NCI-H2107 treated with DMSO at 0.1 percent for 48 hours (cell line): ENCODE data around the gene SRGAP1.
"Not testable (repeated sequence)": the region's sequence is repeated elsewhere in the genome, so short reads cannot be mapped to it uniquely, and the experiment has no call there.

Experiments
- DNase-seq: peaks from one replicate; lab custom pipeline; 2025; ENCODE audit not compliant: unreplicated experiment; lab: John Stamatoyannopoulos, UW

Gene SRGAP1

GRCh38 chr12:63999853-64000252, 155.4 kb downstream of the SRGAP1 start:
- DNase-seq, result no peak

GRCh38 chr12:64001439-64001838, 156.9 kb downstream of the SRGAP1 start:
- no peak for DNase-seq

GRCh38 chr12:64004641-64005040, 160.1 kb downstream of the SRGAP1 start:
- no peak for DNase-seq

DNA sequence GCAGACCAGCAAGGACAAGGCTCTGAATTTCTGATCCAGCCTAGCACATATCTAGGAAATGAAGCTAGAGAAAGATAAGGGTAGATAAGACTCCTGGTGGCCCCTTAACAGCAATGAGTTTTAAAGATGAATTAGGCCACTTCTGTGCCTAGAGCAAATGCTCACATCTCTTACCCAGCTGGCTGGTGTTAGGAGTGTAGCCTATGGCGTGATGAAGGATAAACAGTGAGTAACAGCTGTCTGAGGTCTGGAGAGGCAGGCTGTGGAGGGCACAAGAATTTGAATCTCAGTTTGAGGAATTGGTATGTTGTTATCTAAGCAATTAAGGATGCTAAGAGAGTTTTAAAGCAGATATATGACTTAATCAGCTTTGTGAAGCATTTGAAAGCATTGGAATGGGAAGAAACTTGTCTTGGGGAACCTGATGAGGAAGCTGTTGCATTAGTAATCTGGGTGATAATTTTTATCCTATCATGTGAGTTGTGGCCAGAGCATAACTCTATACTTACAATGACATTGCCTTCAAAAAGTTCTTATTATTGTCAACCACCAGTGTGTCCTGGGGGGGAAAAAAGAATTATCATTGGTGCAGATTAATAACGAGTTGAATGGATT, 161.8 kb downstream of the SRGAP1 start:
- DNase-seq, result no peak

- DNase-seq, result no peak
Observed at GRCh38 chr12:64007853-64008252, 163.4 kb downstream of the SRGAP1 start.

- DNase-seq, result no peak
Observed at GRCh38 chr12:64008596-64008995, 164.1 kb downstream of the SRGAP1 start.

DNA sequence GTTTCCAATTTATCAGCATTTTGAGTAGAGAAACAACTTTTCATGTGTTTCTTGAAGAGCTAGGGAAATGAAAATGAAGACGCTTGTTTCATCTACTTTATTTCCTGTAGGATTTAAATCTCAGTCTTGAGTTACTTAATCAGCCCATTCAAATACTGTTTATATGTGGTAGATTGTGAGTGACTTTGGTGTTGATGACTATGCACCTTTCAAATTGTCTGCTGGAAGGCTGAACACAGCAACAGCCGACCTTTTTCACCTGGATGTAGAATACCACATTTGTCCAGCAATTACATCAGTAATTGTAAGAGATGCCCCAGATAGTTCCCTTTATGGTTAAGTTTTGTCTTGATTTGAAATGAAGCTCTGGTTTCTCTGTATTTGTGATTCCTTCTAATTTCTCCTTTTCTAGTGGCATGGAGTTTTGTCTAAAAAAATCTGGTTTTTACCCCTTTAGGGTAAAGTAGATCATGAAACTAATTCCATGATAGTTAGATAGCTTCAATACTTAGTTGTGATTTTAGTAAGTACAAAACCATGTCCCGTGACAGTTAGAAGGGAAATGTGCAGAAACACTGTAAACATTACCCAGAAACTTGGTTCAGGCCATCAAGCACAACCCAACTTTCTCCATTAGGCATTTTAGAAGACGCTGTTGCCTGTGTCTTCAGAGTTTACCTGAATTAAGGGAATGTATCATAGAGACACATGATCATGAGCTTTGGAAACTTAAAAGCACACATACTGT, 165.0 kb downstream of the SRGAP1 start:
- no peak for DNase-seq

DNA sequence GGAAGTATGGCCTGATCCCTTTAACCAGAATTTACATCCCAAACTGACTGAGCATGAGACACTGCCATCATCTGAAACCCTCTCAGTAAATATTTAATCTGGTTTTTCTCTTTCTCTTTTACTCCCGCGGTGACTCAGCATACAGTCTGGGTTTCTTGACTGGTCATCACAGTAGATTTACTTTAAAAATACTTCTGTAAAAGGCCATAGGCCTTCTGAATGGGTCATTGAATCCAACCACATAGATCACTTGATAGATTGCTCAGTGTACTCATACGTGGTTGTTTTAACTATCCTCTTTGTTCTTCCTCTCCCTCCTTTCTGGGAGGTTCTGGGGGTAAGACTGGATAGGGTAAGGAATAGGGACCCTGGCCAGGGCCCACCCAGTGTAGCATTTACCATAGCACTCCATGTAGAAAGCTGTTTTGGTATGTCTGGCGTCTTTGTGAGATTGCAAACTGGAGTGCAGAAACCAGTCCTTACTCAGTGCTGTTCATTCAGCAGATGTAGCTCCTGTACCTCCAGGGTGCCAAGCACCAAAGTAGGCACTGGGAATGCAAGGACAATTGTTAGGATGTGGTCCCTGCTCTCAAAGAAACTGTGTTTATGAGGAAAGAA, 165.7 kb downstream of the SRGAP1 start:
- no peak for DNase-seq

- no peak for DNase-seq
Observed at GRCh38 chr12:64016521-64016920, 172.0 kb downstream of the SRGAP1 start.

- DNase-seq, result not testable (repeated sequence)
Observed at GRCh38 chr12:64018116-64018515, 173.6 kb downstream of the SRGAP1 start.

DNA sequence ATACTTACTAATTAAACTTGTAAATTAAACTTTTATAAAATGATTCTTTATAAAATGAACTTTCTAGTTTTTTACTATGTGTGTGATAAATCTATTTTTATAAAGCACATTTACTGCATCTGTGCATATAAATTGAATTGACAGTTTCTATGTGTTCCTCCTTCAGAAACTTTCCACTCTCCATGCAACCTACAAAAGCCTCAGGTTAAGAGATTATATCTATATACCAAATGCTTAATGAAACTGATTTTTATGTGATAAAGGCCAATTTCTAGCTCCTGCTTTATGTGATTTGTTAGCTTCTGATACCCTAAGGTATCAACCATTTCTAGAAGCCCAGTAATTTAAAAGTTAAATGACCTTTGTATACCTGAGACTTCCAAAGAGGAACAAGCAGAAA, 174.0 kb downstream of the SRGAP1 start:
- no peak for DNase-seq

- no peak for DNase-seq
Observed at GRCh38 chr12:64019101-64019500, 174.6 kb downstream of the SRGAP1 start.

- no peak for DNase-seq
Observed at GRCh38 chr12:64019654-64020053, 175.2 kb downstream of the SRGAP1 start.

- DNase-seq, result no peak
Observed at GRCh38 chr12:64025174-64025958, 180.9 kb downstream of the SRGAP1 start.

- DNase-seq, result no peak
Observed at GRCh38 chr12:64027311-64027710, 182.8 kb downstream of the SRGAP1 start.

GRCh38 chr12:64028541-64028940, 184.0 kb downstream of the SRGAP1 start:
- DNase-seq, result no peak

DNA sequence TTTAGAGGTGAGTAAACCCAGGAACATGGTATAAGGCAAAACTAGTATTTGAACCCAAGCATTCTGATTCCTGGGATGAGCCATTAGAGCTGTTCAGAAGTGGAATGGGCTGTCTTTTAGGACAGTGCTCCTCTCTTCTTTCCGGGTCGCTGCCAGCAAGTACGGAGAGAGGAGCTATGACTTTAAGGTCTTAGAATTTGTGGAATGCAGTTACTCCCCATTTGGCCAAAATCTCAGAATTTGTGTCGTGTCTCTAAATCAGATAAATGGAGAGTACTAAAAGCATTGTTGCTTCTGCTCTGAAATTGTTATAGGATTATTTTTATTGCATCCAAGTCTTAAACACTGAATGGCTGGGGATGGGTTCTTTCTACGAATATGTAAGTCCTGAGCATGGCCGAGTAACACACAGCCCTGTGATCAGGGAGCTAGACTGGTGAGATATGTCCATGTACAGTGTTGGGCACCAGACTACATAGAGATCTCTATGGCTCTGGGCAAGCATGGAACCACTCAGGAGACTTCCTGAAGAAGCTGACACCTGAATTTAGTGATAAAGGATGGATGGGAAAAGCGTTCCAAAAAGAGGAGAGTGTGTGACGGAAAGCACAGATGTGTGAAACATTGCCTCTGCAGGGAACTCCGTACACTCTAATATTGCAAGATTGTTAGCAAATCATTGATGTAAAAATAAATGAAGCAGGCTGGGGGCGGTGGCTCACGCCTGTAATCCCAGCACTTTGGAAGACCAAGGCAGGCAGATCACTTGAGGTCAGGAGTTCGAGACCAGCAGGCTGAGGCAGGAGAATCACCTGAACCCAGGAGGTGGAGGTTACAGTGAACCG, 184.7 kb downstream of the SRGAP1 start:
- no peak for DNase-seq

DNA sequence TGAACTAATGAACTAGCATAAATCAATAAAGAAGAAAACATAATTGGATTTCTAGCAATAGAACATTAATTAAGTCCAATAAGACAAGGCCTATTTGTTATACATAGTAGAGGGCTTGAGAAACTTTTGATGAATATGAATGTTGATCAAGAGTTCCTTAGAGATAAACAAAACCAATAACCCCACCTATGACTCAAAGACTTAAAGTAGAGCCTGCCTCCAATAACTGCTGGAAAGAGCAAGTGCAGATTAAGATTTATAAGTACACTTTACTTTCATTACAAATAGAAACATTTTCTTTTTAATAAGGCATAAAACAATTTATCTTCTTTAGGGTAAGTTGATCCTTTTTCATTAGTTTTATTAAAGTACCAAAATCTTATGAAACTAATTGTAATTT, 185.7 kb downstream of the SRGAP1 start:
- no peak for DNase-seq

GRCh38 chr12:64034056-64034455, 189.6 kb downstream of the SRGAP1 start:
- DNase-seq, result not testable (repeated sequence)

DNA sequence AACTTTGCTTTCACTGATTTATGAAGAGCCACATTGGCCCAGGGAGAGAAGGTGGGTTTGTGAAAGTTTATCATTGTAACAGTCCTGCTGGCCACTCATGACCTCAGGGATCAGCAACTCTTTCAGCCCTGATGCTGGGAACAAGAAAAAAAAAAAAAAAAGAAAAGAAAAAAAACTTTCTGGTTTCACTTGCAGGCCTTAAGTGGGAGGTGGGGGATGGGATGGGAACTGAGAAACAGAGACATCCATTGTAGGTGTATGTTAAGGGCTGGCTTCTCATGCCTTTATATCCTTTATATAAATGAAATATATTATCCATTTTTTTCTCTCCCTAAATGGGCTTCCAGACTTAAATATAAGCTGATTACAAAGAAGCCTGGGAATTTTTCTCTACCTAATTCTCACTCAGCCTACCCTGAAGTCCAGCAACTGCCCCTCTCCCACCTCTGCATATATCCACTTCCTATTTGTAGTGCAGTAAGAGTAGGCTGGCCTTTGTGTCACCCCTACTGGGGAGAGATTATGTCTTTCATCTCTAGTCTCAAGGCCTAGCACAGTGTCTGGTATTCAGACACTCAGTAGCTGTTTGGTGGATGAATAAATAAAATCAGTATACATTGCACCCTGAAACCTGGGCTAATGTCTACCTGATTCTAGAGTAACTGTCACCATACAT, 190.5 kb downstream of the SRGAP1 start:
- DNase-seq, result no peak
